Measurements from ENCODE around the gene GNG11.
A peak's percentile ranks its signal among the peaks of the same experiment; 100 is the strongest.
"Not testable (repeated sequence)": the region's sequence is repeated elsewhere in the genome, so short reads cannot be mapped to it uniquely, and the experiment has no call there.

Gene GNG11

DNA sequence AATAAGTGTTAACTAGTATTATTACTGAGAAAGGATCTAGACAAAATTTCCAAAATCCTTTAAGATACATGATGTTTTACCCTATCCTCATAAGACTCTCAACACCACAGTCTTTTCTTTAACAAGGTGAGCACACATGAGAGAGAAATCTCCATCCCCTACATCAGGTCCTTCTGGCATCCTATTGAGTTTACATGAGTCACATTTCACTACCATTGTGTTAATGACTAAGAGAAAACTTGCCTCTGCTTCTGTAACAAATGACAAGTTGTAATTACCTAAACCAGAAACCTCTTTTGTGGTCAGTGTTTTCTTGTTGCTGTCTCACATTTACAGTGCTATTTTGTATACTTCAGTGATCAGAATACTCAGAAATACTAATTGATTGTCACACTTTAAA, 9.9 kb upstream of the GNG11 start:
- H3K4me3 ChIP-seq (ENCODE audit: low read depth, low read length); POLR2A ChIA-PET; H3K36me3 ChIP-seq (ENCODE audit: control insufficient read depth in 2 of 2, insufficient read depth in 1 of 2, low read length in 2 of 2); H3K9me3 ChIP-seq (ENCODE audit: control insufficient read depth, insufficient read depth, low read depth, low read length); H3K4me1 ChIP-seq (ENCODE audit: control insufficient read depth, insufficient read depth, low read length); H3K27ac ChIP-seq (ENCODE audit: extremely low read depth, low read depth, low read length): not testable (repeated sequence)
- CTCF ChIA-PET: interaction anchor here (0.6 to 0.9 kb wide), 3 partner anchors 9 to 298 kb away, joined by 3 read pairs; no protein-coding TSS in a partner anchor
- peak; percentile 27; the same call in 1 of the 2 replicates for TF ChIP-seq SP7 (tag by site-specific recombination; IDR thresholded peaks at IDR 0.05)

GRCh38 chr7:93913197-93913596, 8.3 kb upstream of the GNG11 start:
- POLR2A ChIA-PET: interaction anchor here (0.6 kb wide), 1 partner anchor 8 kb away, joined by 4 read pairs; the partner anchor contains the start of gene GNG11
- Histone ChIP-seq H3K36me3 (ENCODE audit: control insufficient read depth in 2 of 2, insufficient read depth in 1 of 2, low read length in 2 of 2) (no peaks in the 10 kb centered on the region), H3K27ac (ENCODE audit: extremely low read depth, low read depth, low read length) (no peak overlapping the region), H3K9me3 (ENCODE audit: control insufficient read depth, insufficient read depth, low read depth, low read length) (no peaks in the 10 kb centered on the region), H3K4me3 (ENCODE audit: low read depth, low read length) (no peak overlapping the region), H3K4me1 (ENCODE audit: control insufficient read depth, insufficient read depth, low read length) (peaks cover 6% of the 10 kb centered on the region; the same call in 1 of the 2 replicates)
- TF ChIP-seq REPIN1 (tag by site-specific recombination; IDR thresholded peaks at IDR 0.05; ENCODE audit: low read depth): no peak
- TF ChIP-seq ZBTB10 (tag by site-specific recombination; IDR thresholded peaks at IDR 0.05): no peak
- TF ChIP-seq ZNF223 (tag by site-specific recombination; IDR thresholded peaks at IDR 0.05): no peak
- no peak for TF ChIP-seq ZXDB (tag by site-specific recombination; IDR thresholded peaks at IDR 0.05)
- TF ChIP-seq, protein P1, sequence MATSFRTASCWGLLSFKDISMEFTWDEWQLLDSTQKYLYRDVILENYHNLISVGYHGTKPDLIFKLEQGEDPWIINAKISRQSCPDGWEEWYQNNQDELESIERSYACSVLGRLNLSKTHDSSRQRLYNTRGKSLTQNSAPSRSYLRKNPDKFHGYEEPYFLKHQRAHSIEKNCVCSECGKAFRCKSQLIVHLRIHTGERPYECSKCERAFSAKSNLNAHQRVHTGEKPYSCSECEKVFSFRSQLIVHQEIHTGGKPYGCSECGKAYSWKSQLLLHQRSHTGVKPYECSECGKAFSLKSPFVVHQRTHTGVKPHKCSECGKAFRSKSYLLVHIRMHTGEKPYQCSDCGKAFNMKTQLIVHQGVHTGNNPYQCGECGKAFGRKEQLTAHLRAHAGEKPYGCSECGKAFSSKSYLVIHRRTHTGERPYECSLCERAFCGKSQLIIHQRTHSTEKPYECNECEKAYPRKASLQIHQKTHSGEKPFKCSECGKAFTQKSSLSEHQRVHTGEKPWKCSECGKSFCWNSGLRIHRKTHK (tag by site-specific recombination; IDR thresholded peaks at IDR 0.05): no peak
- no peak for TF ChIP-seq ZNF416 (tag by site-specific recombination; IDR thresholded peaks at IDR 0.05)
- TF ChIP-seq, protein P2, sequence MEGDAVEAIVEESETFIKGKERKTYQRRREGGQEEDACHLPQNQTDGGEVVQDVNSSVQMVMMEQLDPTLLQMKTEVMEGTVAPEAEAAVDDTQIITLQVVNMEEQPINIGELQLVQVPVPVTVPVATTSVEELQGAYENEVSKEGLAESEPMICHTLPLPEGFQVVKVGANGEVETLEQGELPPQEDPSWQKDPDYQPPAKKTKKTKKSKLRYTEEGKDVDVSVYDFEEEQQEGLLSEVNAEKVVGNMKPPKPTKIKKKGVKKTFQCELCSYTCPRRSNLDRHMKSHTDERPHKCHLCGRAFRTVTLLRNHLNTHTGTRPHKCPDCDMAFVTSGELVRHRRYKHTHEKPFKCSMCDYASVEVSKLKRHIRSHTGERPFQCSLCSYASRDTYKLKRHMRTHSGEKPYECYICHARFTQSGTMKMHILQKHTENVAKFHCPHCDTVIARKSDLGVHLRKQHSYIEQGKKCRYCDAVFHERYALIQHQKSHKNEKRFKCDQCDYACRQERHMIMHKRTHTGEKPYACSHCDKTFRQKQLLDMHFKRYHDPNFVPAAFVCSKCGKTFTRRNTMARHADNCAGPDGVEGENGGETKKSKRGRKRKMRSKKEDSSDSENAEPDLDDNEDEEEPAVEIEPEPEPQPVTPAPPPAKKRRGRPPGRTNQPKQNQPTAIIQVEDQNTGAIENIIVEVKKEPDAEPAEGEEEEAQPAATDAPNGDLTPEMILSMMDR (tag by site-specific recombination; IDR thresholded peaks at IDR 0.05): no peak
- TF ChIP-seq ZNF350 (tag by site-specific recombination; IDR thresholded peaks at IDR 0.05): no peak
- no peak for TF ChIP-seq GLIS2 (tag by site-specific recombination; IDR thresholded peaks at IDR 0.05)
- no peak for TF ChIP-seq ZNF654 (tag by site-specific recombination; IDR thresholded peaks at IDR 0.05; ENCODE audit: low read depth)
- no peak for TF ChIP-seq ZFP3 (tag by site-specific recombination; IDR thresholded peaks at IDR 0.05; ENCODE audit: low read depth)
- TF ChIP-seq ZNF658 (tag by site-specific recombination; IDR thresholded peaks at IDR 0.05): no peak
- TF ChIP-seq ZNF184 (tag by site-specific recombination; IDR thresholded peaks at IDR 0.05): no peak
- TF ChIP-seq MZF1 (tag by site-specific recombination; IDR thresholded peaks at IDR 0.05; ENCODE audit: borderline replicate concordance): no peak
- no peak for TF ChIP-seq ZNF621 (tag by site-specific recombination; IDR thresholded peaks at IDR 0.05)
- no peak for TF ChIP-seq SCRT2 (tag by site-specific recombination; IDR thresholded peaks at IDR 0.05)
- no peak for TF ChIP-seq ZNF302 (tag by site-specific recombination; IDR thresholded peaks at IDR 0.05; ENCODE audit: low read depth)
- CTCF ChIA-PET: interaction anchor here (0.6 to 2.0 kb wide), 2 partner anchors 8 to 10 kb away, joined by 3 to 10 read pairs; partner anchors contain the start of gene GNG11
